GM21447 (cell line): ENCODE results near the gene MRPL49.

Source experiments
- ATAC-seq: cut with Tn5 transposase; IDR thresholded peaks from one replicate; pipeline ENCODE4 v1.9.1; 2021; ENCODE audit not compliant: unreplicated experiment

The MRPL49 gene

DNA sequence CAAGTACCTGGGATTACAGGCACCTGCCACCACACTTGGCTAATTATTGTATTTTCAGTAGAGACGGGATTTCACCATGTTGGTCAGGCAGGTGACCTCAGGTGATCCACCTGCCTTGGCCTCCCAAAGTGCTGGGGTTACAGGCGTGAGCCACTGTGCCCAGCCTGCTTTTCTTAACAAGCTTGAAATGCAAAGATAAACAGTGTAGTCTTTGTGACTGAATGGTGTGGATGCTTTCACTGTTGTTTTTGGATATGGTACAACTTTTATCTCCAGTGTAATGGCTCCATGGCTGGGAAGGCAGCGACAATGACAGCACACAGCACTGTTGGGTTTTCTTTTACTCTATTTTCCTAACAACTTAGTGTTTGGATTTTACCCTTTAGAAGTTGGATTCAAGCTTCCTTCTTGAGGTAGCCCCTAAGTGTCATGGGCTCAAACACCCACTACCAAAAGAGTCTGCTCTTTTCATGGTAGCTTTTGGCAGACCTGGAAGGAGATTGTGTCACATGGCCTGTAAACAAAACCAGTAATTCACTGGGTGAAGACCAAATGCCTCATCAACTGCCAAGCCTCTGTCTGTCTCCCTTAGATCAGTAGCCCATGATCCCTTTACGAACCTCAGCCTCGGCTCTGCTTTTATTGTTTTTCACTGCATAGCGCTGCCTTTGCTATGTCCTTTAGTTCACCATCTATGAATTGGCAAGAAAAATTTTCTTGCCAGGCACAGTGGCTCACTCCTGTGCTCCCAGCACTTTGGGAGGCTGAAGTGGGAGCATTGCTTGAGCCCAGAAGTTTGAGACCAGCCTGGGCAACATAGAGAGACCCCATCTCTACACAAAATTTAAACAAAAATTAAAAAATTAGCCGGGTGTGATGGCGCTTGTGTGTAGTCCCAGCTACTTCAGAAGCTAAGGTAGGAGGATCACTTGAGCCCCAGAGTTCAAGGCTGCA is 19.7 kb upstream of the MRPL49 start:
- no peak for ATAC-seq

DNA sequence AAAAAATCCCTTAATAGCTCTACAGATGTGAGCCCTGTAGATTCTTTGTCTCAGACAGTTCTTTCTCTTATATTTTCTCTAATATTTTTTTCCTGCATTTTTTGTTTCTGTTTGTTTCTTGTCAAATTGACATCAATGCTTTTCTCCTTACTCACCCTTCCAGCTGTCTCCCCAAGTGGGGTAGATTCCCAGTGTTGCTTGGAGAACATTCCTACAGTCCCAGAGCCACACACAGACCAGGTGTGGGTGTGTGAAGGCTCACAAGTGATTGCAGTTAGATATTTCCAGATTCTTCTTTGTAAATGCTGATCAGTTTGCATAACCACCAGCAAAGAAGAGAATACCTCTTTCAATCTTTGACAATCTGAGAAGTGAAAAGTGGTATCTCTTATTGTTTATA is 18.6 kb upstream of the MRPL49 start:
- ATAC-seq, result no peak

DNA sequence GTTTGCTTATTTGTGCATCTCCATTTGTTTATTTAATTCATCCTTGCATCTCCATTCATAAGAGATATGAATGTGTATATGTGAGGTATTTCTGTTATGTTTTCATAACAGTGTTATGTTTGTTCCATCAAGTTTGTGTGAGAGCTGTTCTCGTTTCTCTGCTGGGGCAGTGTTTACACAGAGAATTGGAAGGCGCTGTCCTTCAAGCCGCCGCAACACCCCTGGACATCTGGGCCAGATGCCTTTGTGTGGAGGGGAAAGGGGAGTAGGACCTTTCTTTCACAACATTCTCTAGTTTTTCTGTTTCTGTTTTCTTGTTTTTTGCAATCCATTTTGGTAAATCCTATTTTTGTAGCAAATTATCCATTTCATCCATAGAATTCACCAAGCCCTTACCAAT is 17.5 kb upstream of the MRPL49 start:
- ATAC-seq, result no peak

DNA sequence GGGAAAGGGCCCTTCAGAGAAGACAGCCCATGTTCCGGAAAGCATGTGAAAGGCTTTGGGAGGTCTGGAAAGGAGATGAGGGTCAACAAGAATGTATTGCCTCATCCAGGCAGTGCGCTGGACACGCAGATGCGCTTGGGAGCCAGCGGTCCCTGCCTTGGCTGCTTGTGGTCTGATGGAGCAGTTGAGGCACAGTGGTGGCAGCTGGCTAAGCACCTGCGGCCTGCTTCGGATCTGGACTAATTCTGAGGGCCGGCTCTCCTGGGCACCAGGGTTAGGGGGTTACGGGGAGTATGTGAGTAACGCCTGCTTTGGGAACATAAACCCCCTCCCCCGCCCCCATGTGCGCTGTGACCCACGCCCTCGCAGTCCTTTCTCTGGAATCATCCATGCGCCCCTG is 15.0 kb upstream of the MRPL49 start:
- no peak for ATAC-seq

DNA sequence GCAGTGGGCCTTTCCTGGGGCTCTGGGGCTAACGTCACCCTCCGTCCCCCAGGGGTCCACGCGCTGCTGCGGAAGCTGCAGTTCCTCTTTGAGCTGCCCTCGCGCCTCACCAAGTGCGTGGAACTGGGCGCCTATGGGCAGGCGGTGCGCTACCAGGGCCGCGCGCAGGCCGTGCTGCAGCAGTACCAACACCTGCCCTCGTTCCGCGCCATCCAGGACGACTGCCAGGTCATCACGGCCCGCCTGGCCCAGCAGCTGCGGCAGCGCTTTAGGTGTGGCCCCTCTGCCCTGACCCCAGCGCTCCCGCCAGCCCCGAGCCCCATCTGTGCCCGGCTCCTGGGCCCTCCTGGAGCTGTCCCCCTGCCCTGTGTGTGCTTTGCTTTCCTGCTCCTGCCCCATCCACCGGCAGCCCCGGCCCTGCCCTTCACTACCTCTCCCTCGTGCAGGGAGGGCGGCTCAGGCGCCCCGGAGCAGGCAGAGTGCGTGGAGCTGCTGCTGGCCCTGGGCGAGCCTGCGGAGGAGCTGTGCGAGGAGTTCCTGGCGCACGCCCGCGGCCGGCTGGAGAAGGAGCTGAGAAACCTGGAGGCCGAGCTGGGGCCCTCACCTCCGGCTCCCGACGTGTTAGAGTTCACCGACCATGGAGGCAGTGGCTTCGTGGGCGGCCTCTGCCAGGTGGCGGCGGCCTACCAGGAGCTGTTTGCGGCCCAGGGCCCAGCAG is 14.2 kb upstream of the MRPL49 start:
- no peak for ATAC-seq

DNA sequence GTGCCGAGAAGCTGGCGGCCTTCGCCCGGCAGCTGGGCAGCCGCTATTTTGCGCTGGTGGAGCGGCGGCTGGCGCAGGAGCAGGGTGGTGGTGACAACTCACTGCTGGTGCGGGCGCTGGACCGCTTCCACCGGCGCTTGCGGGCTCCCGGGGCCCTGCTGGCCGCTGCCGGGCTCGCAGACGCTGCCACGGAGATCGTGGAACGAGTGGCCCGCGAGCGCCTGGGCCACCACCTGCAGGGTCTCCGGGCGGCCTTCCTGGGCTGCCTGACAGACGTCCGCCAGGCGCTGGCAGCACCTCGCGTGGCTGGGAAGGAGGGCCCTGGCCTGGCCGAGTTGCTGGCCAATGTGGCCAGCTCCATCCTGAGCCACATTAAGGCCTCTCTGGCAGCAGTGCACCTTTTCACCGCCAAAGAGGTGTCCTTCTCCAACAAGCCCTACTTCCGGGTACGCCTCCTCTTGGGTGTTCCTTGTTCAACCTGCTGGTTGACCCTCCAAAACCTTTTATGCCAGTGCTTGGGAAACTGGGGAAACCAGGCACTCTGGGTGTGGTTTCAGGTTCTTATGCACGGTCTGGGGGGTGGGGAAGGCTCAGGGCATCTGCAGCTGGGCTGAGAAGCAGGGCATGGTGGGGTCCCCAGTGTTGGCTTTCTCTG is 13.5 kb upstream of the MRPL49 start:
- no peak for ATAC-seq

DNA sequence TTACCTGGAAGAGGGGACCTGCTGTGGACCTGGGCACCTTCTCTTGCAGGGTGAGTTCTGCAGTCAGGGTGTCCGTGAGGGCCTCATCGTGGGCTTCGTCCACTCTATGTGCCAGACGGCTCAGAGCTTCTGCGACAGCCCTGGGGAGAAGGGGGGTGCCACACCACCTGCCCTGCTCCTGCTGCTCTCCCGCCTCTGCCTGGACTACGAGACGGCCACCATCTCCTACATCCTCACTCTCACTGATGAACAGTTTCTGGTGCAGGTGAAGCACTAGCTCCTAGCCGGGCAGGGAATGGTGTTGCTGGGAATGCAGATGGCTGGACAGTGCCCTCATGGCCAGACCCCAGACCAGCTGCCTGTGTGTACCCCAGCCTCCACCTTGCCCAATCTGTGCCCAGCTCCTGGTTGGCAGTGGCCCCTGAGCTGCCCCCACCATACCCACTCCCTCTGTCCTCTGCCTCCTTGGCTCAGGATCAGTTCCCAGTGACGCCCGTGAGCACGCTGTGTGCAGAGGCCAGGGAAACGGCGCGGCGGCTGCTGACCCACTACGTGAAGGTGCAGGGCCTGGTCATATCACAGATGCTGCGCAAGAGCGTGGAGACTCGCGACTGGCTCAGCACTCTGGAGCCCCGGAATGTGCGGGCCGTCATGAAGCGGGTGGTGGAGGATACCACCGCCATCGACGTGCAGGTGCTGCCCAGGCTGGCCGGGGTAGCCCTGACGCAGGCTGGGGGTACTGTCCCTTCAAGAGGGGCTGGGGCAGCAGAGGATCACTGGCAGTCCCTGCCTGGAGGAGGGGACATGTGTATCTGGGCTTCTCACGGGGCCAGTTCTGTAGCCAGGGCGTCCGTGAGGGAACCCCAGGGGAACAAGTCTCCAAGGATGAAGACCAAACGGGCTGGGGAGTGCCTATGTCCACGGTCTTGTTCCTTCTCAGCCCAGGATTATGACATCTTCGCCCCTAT is 12.6 kb upstream of the MRPL49 start:
- no peak for ATAC-seq

DNA sequence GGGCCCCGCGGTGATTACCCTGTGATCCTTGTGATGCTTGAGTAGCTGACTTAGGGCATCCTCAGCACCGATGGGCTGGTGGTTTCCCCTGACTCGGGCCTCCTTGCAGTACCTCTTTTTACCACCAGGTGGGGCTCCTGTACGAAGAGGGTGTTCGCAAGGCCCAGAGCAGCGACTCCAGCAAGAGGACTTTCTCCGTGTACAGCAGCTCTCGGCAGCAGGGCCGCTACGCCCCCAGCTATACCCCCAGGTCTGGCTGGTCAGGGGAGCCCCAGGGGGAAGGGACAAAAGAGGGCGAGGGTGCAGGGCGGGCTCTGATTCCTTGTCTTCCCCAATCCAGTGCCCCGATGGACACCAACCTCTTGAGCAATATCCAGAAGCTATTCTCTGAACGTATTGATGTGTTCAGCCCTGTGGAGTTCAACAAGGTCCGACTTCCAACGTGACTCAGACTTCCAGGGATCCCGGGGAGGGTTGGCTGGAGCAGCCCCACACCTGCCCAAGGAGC is 11.7 kb upstream of the MRPL49 start:
- peak; percentile 36 for ATAC-seq

DNA sequence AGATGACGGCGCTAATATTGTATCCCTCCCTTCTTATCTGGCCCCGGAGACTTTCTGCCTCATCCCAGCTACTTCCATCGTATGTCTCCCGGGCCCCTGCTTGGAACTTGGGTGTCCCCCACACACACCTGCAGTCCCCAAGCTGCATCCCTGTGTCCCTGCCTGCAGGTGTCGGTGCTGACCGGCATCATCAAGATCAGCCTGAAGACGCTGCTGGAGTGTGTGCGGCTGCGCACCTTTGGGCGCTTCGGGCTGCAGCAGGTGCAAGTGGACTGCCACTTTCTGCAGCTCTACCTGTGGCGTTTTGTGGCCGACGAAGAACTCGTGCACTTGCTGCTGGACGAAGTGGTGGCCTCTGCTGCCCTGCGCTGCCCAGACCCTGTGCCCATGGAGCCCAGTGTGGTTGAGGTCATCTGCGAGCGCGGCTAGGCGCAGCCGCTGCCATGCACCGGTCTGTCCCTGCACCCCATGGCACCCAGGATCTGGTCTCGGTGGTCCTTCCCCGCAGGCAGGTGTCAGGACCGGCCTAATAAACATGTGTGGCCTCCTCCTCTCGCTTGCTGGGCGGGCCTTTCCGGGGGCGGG is 10.9 kb upstream of the MRPL49 start:
- no peak for ATAC-seq

DNA sequence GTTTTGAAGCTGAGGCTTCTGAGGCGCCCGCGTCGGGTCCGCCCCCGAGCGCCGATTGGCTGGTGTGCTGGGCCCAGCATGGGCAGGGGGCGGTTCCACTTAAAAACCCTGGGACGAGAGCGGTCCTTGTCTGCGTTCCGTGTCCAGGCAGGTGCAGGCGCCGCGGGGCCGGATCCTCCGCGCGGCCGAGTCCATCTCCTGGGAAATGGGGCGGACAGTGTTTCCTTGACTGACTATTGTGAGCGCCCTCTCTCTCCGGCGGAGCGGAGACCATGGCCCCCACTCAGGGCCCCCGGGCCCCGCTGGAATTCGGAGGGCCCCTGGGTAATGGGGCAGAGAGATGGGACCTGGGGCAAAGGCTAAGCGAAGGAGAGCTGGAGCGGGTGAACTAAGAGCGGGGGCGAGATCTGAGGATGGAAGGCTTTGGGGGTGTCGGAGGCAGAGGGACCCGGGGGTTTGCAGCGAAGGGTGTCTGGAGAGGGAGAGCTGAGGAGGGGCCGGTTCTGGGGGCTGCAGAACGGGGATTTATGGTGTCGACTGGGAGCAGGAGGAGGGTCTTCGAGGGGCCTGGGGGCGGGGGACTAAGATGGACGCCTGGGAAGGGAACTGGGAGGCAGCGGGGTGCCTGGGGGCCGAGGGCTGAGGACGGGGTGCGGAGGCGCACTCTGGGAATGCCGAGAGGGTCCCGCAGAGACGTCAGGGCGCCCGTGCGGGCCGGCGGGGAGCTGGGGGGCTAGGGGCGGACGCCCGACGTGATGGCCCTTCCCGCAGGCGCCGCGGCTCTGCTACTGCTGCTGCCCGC is 10.2 kb upstream of the MRPL49 start, which contains the start of gene TM7SF2:
TSS of gene TM7SF2 (plus strand) at position 129 of the 802 bp plus-strand sequence. CDS start at position 273, 144 bp downstream.
- peak; percentile 54 for ATAC-seq

DNA sequence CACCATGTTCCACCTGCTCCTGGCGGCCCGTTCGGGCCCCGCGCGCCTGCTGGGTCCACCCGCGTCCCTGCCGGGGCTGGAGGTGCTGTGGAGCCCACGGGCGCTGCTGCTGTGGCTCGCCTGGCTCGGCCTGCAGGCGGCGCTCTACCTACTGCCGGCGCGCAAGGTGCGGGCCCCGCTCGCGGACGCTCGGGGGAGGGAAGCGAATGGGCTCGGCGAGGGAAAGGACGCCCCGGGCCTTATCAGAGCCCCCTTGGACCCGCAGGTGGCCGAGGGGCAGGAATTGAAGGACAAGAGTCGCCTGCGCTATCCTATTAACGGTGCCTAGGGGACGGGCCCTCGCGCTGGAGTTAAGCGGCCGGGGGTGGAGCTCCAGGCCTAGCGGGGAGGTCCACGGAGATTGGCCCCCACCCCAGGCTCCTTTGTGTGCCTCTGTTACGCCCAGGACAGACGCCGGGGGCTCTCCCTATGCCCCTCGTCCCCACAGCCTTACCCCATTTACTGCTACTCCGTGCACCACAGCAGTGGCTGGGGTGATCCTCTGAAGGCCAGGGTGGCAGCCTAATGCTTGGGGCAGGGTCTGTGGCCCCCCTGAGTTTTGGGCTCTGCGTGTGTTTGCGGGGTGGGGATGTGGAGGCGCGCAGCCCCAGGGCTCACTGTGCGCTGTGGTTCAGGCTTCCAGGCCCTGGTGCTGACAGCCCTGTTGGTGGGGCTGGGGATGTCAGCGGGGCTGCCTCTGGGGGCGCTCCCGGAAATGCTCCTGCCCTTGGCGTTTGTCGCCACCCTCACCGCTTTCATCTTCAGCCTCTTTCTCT is 9.4 kb upstream of the MRPL49 start:
- peak; percentile 38 for ATAC-seq

DNA sequence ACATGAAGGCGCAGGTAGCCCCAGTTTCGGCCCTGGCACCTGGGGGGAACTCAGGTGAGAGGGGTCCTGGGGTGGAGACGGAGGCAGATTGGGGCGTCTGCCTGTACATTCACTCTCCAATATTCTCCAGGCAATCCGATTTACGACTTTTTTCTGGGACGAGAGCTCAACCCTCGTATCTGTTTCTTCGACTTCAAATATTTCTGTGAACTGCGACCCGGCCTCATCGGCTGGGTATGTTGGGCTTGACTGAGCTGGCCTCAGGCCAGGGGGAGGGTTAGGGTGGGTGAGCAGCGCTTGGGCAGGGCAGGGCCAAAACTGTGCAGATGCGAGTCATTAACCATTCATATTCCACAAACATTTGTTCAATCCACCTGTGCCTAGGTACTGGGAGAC is 8.8 kb upstream of the MRPL49 start:
- no peak for ATAC-seq

DNA sequence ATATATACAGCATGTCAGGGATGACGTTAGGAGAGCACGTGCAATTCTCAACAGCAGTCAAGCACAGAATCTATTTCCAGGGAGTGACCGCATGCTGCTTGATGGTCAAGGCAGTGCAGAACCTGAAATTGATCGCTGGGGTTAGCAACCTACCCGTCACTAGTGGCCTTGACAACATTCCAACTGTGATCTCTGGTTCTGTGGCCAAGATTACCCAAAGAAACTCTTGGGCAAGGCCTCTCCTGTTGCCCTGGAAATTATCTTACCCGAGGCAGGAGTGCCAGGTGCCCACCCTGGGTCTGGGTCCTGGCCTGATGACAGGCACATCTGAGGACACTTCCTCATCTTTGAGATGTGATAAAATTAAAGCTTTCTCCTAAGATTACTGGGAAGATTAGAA is 8.3 kb upstream of the MRPL49 start:
- no peak for ATAC-seq

DNA sequence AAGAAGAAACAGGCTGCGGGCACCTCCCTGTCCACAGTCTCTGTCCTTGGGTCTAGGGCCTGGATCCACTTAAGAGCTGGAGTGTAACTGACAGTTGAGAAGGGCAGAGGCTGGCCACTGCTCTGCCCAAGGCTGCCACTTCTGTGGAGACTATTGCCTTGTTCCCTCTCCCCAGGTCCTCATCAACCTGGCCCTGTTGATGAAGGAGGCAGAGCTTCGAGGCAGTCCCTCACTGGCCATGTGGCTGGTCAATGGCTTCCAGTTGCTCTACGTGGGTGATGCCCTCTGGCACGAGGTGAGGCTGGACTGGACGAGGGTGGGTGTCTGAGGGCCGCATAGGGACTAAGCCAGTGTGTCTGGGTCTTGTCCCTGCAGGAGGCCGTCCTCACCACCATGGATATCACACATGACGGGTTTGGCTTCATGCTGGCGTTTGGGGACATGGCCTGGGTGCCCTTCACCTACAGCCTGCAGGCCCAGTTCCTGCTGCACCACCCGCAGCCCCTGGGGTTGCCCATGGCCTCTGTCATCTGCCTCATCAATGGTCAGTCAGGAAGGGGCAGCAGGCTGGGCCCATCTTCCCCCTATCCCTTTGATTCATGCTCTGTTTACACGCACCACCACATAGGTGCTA is 7.5 kb upstream of the MRPL49 start:
- ATAC-seq, result no peak

DNA sequence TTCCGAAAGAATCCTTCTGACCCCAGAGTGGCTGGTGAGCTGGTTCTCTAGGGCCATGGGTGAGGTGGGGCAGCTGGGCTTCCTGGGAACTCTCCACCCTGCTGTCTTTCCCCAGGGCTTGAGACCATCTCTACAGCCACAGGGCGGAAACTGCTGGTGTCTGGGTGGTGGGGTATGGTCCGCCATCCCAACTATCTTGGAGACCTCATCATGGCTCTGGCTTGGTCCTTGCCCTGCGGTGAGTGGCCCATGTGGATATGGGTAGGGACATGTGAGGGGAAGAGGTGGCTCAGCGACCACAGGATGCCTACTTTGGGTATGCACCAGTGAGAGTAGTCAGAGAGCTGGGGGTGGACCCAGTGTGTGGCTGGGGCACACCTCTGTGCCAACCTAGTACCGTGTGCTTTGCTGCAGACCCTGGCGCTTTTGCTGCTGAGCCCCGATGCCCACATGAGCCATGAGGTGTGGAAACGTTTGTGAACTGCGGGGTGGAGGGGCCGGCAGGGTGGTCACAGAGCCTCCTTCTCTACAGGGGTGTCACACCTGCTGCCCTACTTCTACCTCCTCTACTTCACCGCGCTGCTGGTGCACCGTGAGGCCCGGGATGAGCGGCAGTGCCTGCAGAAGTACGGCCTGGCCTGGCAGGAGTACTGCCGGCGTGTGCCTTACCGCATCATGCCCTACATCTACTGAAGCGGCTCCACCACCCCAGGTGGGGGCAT is 6.6 kb upstream of the MRPL49 start:
- no peak for ATAC-seq

DNA sequence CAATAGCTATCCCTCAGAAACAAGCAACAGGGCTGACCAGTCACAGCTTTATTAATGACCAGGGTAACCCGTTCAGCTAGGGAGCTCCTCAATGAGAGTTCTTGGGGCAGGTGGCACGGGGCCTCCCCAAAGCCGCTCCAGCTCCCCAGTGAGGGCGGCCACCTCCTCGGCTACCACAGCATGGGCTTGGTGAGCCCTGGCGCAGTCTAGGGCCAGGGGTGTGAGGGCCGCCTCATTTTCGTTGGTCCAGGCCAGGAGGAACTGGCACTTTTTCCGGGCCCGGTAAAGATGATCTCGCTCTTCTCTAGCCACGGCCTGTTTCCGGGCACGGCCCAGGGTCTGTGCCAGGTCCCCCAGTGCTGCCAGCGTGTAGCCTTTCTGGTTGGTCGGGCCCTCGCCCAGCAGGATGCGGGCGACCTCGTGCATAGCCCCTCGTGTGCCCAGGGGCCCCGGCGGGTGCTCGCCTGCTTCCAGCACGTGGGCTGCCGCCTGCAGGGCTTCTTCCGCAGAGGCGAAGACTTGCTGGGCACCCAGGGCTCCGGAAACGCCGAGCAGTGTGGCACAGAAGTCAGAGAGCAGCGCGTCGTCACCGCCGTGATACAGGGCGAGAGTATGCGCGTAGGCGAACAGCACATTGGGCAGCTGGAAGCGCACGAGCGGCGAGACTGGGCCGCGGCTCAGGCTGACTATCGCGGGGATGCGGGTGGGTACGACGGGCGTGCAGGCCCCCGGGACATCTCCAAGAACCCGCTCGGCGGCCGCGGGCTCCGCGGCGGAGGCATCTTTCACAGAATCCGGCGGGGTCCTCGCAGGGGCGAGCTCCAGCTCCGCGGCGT is 5.5 kb upstream of the MRPL49 start:
- no peak for ATAC-seq
